Activated CD4-positive, alpha-beta memory T cell treated with anti-CD3 and anti-CD28 coated beads, Interleukin-2, amount 10 ng/mL, durations not matched to agents 7 days and 5 days (primary cell): Measurements from ENCODE around the gene LYZL4. TPM values are rescaled to one million over a fixed set of nuclear protein-coding genes. Genes with fewer than 3 reads are reported as not detected.

ENCODE experiments used
- CTCF ChIA-PET: fragments of 350-600 bp; sonication (Branson Sonifier 250); formaldehyde crosslinking; loops from one replicate; lab custom pipeline; 2021; ENCODE audit warnings: antibody characterized with exemption, inconsistent platforms; lab: Charles Lee
- POLR2A ChIA-PET: fragments of 350-600 bp; sonication (Branson Sonifier 250); formaldehyde crosslinking; loops from one replicate; lab custom pipeline; 2021; ENCODE audit warnings: antibody characterized with exemption; lab: Charles Lee
- DNase-seq: peaks from one replicate; pipeline ENCODE4 v3.0.0-alpha.2; 2020
- H3K27ac Mint-ChIP-seq: one replicate; pipeline ENCODE4 v1.8.0; 2021; ENCODE audit warnings: mild to moderate bottlenecking, mixed read lengths
- H3K27me3 Mint-ChIP-seq: one replicate; pipeline ENCODE4 v1.8.0; 2021; ENCODE audit warnings: mixed read lengths
- H3K36me3 Mint-ChIP-seq: one replicate; pipeline ENCODE4 v1.8.0; 2021; ENCODE audit warnings: low read depth, mixed read lengths
- H3K4me1 Mint-ChIP-seq: one replicate; pipeline ENCODE4 v1.8.0; 2021; ENCODE audit warnings: mixed read lengths
- H3K4me3 Mint-ChIP-seq: one replicate; pipeline ENCODE4 v1.8.0; 2021; ENCODE audit warnings: mild to moderate bottlenecking, mixed read lengths
- H3K9me3 Mint-ChIP-seq: one replicate; pipeline ENCODE4 v1.8.0; 2021; ENCODE audit warnings: mixed read lengths
- total RNA-seq, 2 experiments: library from RNA; stranded (reverse); gene quantifications; one replicate each; pipeline ENCODE4 v1.2.3, GENCODE V29; 2021

LYZL4 gene
- total RNA-seq, 2 experiments from 2014 or later, result not detected

DNA sequence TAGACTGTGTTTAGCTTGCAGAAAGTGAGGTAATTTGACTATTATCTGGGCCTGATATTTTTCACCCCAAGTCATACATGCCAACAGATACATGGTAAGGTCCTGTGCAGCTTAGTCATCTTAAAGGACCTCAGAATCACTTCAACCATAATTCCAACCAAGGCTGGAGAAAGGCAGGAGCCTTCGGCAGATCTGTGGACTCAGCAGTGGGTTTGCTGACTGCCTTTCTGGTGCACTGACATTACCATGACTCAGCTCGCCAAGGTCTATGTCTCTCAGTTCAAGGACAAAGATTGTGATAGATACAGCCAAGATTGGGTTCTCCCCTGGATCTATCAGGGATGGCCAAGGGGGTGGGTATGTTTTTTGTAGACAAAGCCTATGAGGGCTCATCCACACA lies 32.7 kb downstream of the LYZL4 start:
- Mint-ChIP-seq H3K4me1 (no peaks in the 10 kb centered on the region), H3K27me3 (peaks cover 5% of the 10 kb centered on the region), H3K9me3 (no peaks in the 10 kb centered on the region), H3K4me3 (no peak overlapping the region), H3K27ac (no peak overlapping the region), H3K36me3 (no peaks in the 10 kb centered on the region)
- no peak for DNase-seq
- POLR2A ChIA-PET, result no interaction called here
- CTCF ChIA-PET, result interaction anchor here (0.7 kb wide), 1 partner anchor 179 kb away, joined by 4 read pairs; no protein-coding TSS in a partner anchor

DNA sequence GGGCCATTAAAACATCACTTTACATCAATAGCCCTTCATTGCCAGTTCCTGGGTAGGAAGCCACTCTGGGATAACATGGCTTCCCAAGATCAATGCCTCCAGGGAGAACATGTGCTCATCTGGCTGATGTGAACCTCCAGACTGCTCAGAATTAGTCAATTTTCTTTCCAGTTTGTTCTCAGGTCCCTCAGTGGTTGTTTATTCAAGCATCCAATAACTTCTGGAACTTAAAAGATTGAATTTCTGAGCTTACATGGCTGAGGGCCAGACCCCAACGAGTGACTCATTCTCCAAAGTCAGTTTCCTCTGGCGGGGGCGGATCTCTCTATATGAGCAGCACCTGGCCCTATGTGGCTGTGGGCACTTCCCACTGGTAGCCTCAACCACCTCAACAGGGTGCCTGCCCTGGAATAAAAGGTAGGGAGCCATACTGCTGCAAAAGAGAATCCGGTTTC lies 34.0 kb downstream of the LYZL4 start:
- CTCF ChIA-PET, result no interaction called here
- no peaks in the 10 kb centered on the region for H3K36me3 Mint-ChIP-seq
- POLR2A ChIA-PET, result no interaction called here
- no peaks in the 10 kb centered on the region for H3K9me3 Mint-ChIP-seq
- H3K27me3 Mint-ChIP-seq, result peaks cover 7% of the 10 kb centered on the region
- H3K27ac Mint-ChIP-seq, result no peak overlapping the region
- no peak for DNase-seq
- no peak overlapping the region for H3K4me3 Mint-ChIP-seq
- H3K4me1 Mint-ChIP-seq, result no peaks in the 10 kb centered on the region

DNA sequence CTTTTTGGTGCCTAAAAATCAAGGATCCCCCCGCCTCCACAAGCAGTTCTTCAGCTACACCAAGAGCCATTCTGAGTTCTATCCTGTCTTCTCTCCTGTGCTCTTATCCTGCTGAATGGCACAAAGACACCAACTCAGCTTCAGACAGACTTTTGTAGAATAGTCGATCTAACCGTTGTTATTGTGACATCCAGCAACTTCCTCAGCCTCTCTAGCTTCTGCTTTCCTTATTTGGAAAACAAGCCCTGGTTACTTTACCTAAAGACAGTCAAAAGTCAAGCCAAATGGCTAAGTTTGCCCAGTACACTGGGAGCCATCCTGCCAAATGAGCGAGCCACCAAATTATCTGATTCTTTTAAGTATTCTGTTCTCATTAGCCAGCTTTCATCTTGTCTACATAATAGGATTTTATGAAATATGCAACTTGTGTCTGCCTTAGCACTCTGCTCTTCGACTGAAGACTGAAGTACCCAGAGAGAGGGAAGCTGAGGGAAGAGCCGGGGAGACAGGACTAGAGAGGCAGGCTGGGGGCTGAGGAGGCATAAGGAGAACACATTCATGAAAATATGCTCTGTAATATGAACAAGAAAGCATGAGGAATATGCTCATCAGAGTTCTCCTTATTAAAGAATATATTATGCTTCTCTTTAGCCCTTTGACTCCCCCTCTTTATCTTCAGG lies 35.1 kb downstream of the LYZL4 start:
- Mint-ChIP-seq H3K4me3 (no peak overlapping the region), H3K27ac (no peak overlapping the region), H3K4me1 (no peaks in the 10 kb centered on the region), H3K27me3 (peaks cover 7% of the 10 kb centered on the region), H3K36me3 (no peaks in the 10 kb centered on the region), H3K9me3 (no peaks in the 10 kb centered on the region)
- CTCF ChIA-PET, result no interaction called here
- POLR2A ChIA-PET, result no interaction called here
- DNase-seq, result no peak

DNA sequence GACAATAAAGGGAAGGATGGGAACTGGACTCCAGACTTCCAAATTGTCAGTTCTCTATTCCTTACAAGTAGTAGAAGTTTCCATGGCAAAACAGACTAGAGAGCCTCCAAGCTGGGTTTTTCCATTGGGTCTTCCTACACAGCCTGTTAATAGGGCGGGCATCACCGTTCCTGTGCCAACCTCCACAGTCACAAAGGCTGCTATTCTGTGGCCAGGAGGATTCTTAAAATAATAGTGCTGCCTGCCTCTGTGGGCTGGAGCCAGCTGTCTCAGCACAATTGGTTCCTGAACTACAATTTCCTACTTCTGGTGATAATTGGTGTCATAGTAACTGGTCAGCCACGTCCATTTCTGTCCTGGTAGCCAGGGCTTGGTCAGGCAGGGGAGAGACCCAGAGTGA lies 38.6 kb downstream of the LYZL4 start:
- CTCF ChIA-PET, result no interaction called here
- no peak overlapping the region for H3K4me3 Mint-ChIP-seq
- no peak for DNase-seq
- no peaks in the 10 kb centered on the region for H3K36me3 Mint-ChIP-seq
- POLR2A ChIA-PET, result no interaction called here
- no peaks in the 10 kb centered on the region for H3K9me3 Mint-ChIP-seq
- H3K27ac Mint-ChIP-seq, result no peak overlapping the region
- no peaks in the 10 kb centered on the region for H3K4me1 Mint-ChIP-seq
- peaks cover 7% of the 10 kb centered on the region for H3K27me3 Mint-ChIP-seq

DNA sequence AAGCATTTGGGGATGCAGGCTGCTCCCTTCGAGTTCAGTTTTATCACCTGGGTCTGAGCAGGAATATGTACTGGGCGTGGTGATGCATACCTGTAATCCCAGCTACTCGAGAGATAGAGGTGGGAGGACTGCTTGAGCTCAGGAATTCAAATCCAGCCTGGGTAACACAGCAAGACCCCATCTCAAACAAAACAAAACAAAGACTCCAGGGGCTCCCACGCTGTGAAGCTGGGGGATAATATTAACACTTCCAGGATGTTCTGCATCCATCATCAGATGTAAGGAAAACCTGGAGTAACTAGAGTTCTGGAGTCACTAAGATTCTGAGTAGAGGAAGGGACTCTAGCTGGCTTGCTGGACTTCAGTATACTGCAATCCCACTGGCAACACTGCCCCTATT lies 40.6 kb downstream of the LYZL4 start:
- ChIA-PET CTCF (no interaction called here), POLR2A (no interaction called here)
- Mint-ChIP-seq H3K36me3 (no peaks in the 10 kb centered on the region), H3K4me1 (no peaks in the 10 kb centered on the region), H3K9me3 (peaks cover 4% of the 10 kb centered on the region), H3K4me3 (no peak overlapping the region), H3K27me3 (peaks cover 6% of the 10 kb centered on the region), H3K27ac (no peak overlapping the region)
- no peak for DNase-seq

DNA sequence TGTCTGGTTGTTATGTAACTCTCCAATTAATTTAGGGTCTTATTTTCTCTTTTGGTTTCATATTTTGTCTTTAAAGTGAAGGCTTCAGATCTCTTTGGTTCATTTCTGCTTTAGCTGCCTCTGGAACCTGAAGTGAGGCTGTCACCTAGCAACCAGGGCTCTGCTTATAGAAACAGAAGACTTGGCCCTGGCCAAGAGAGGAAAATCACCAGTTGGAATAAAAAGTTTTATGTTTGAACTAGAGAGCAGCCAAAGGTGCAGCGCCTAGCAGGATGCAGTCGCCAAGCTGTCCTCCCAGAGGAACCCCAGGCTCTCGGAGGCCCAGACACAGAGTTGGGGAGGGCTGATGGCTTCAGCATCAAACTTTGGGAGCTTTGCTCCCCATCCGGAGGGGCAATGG lies 41.1 kb downstream of the LYZL4 start:
- Mint-ChIP-seq H3K4me1 (no peaks in the 10 kb centered on the region), H3K27me3 (peaks cover 5% of the 10 kb centered on the region), H3K9me3 (peaks cover 4% of the 10 kb centered on the region), H3K4me3 (no peak overlapping the region), H3K36me3 (no peaks in the 10 kb centered on the region), H3K27ac (no peak overlapping the region)
- no peak for DNase-seq
- CTCF ChIA-PET, result interaction anchor here (1.6 kb wide), 1 partner anchor 14 kb away, joined by 4 read pairs; no protein-coding TSS in a partner anchor
- POLR2A ChIA-PET, result no interaction called here

DNA sequence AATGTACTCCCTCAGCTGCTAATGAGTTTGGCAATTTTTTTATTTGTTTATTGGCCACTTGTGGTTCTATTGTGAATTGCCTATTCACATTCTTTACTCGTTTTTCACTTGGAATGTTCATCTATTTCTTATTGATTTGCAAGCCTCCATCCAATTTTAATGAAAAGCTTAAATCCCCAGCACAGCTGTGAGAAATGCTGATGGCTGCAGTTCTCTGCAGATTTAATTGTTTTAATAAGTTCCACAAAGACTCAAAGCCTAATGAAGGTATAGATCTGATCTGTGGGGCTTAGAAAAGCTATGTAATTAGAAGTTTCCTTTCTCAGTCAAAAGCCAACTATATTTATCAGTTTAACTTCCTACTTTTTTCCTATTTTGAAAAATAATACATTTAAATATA lies 41.5 kb downstream of the LYZL4 start:
- Mint-ChIP-seq H3K4me3 (no peak overlapping the region), H3K27me3 (peaks cover 4% of the 10 kb centered on the region)

DNA sequence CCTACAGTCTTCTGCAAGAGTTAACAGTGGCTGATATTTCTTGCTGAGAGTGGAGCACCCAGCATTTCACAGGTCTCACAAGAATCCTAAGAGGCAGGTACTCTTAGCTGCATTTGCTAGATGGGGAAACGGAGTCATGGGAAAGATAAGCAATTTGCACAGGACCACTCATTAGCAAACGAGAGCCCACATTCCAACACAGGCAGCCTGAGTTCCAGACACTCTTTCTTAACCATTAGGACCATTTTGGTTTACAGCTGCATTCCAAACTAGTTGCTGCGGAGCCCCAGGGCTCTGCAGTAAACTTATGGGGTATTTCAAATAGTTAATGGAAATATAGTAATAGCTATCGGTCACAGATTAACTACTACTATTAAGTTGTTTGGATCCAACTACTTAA lies 42.5 kb downstream of the LYZL4 start:
- no peaks in the 10 kb centered on the region for H3K4me1 Mint-ChIP-seq
- DNase-seq, result no peak
- no peak overlapping the region for H3K4me3 Mint-ChIP-seq
- ChIA-PET CTCF (interaction anchor here (1.6 kb wide), 1 partner anchor 12 kb away, joined by 4 read pairs; no protein-coding TSS in a partner anchor), POLR2A (no interaction called here)
- no peak overlapping the region for H3K27ac Mint-ChIP-seq
- peaks cover 4% of the 10 kb centered on the region for H3K27me3 Mint-ChIP-seq
- peaks cover 4% of the 10 kb centered on the region for H3K9me3 Mint-ChIP-seq
- no peaks in the 10 kb centered on the region for H3K36me3 Mint-ChIP-seq

More for the DNA sequence above, 41.5 kb downstream of the LYZL4 start:
- no peak for DNase-seq
- H3K9me3 Mint-ChIP-seq, result peaks cover 4% of the 10 kb centered on the region
- ChIA-PET POLR2A (no interaction called here), CTCF (interaction anchor here (1.6 kb wide), 1 partner anchor 13 kb away, joined by 4 read pairs; no protein-coding TSS in a partner anchor)
- H3K36me3 Mint-ChIP-seq, result no peaks in the 10 kb centered on the region
- H3K4me1 Mint-ChIP-seq, result no peaks in the 10 kb centered on the region
- no peak overlapping the region for H3K27ac Mint-ChIP-seq

DNA sequence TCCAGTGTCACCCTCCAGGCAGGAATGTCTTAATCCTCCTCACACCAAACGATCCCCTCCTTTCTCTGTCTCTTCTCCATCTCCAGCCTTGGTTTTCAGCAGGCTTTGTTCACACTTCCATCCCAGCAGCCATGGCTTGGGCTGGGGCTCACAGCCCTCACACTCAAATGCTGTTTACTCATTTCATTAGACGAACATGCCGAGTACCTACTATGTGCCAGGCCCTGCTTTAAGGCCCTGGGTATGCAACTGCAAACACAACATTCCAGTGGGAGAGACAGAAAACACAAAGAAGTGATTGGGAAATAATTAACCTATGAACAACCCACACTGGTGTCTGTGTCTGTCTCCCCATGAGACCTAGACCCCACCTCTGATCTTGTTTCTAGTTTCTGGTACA lies 43.9 kb downstream of the LYZL4 start:
- ChIA-PET CTCF (no interaction called here), POLR2A (no interaction called here)
- H3K4me1 Mint-ChIP-seq, result no peaks in the 10 kb centered on the region
- no peak overlapping the region for H3K27ac Mint-ChIP-seq
- H3K4me3 Mint-ChIP-seq, result no peak overlapping the region
- no peak for DNase-seq
- H3K27me3 Mint-ChIP-seq, result peaks cover 7% of the 10 kb centered on the region
- peaks cover 4% of the 10 kb centered on the region for H3K9me3 Mint-ChIP-seq
- H3K36me3 Mint-ChIP-seq, result no peaks in the 10 kb centered on the region

DNA sequence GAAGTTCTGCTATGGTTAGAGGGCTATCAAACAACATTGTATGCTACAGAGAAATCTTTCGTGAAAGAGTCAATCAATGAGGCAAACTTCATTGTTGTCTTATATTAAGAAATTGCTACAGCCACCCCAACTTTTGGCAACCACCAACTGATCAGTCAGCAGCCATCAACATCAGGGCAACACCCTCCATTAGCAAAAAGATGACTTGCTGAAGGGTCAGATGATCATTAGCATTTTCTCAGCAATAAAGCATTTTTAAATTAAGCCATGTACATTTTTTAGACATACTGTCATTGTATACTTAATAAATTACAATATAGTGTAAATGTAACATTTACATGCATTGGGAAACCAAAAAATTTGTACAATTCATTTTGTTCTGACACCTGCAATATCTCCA lies 53.1 kb downstream of the LYZL4 start:
- H3K27ac Mint-ChIP-seq, result no peak overlapping the region
- H3K9me3 Mint-ChIP-seq, result no peaks in the 10 kb centered on the region
- ChIA-PET POLR2A (interaction anchor here (0.7 kb wide), 1 partner anchor 33 kb away, joined by 4 read pairs; no protein-coding TSS in a partner anchor), CTCF (no interaction called here)
- H3K27me3 Mint-ChIP-seq, result peaks cover 8% of the 10 kb centered on the region
- H3K4me1 Mint-ChIP-seq, result no peaks in the 10 kb centered on the region
- H3K4me3 Mint-ChIP-seq, result no peak overlapping the region
- DNase-seq, result no peak
- H3K36me3 Mint-ChIP-seq, result no peaks in the 10 kb centered on the region

DNA sequence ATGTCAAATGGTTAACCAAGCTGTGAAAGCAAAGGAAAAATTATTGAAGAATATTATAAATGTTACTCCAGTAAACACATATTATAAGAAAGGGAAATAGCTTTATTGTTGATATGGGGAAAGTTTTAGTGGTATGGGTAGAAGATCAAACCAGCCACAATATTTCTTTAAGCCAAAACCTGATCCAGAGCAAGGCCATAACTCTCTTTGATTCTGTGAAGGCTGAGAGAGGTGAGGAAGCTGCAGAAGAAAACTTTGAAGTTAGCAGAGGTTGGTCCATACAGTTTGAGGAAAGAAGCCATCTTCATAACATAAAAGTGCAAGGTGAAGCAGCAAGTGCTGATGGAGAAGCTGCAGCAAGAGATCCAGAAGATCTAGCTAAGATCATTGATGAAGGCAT lies 54.8 kb downstream of the LYZL4 start:
- Mint-ChIP-seq H3K27ac (no peak overlapping the region), H3K4me3 (no peak overlapping the region), H3K9me3 (no peaks in the 10 kb centered on the region), H3K4me1 (no peaks in the 10 kb centered on the region), H3K36me3 (no peaks in the 10 kb centered on the region), H3K27me3 (peaks cover 6% of the 10 kb centered on the region)
- no peak for DNase-seq
- POLR2A ChIA-PET, result no interaction called here
- CTCF ChIA-PET, result interaction anchor here (2.0 kb wide), 1 partner anchor 13 kb away, joined by 4 read pairs; no protein-coding TSS in a partner anchor

DNA sequence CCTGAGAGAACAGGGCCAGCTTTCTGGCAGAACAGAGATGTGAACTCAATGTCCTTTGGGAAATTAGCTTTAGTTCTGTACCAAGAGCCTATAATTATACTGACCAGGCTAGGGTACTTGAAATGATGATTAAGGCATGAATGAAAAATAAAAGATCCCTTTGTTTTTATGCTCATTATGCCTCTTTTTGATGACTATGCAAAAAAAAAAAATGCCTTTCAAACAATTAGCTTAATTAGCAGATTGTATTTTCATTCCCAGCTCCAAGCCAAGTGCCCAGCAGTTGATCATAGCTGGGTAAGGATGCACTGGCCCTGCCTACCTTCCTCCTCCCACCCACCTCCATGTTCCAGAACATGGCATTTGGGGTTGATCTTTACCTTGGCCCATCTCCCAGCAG lies 56.8 kb downstream of the LYZL4 start:
- ChIA-PET POLR2A (no interaction called here), CTCF (no interaction called here)
- no peak overlapping the region for H3K27ac Mint-ChIP-seq
- no peak overlapping the region for H3K4me3 Mint-ChIP-seq
- H3K9me3 Mint-ChIP-seq, result no peaks in the 10 kb centered on the region
- no peaks in the 10 kb centered on the region for H3K4me1 Mint-ChIP-seq
- DNase-seq, result no peak
- peaks cover 6% of the 10 kb centered on the region for H3K27me3 Mint-ChIP-seq
- H3K36me3 Mint-ChIP-seq, result no peaks in the 10 kb centered on the region

DNA sequence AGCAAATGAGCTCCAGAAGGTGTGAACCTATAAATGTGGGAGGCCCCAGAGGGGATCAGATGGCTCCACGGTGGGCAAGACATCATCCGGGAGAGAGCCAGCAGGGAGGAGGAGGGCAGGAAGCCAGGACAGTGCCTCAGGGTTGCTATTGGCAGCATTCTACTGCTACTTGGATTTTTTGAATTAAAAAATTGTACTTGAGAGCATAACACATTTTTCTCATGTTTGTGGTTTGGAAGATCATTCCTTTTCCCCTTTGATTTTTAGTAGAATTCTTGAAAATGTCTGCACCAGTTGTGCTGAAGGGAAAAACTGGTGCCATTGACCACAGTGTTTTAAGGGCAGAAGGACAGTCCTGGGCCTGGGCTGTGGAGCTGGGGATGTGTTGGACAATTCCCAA lies 59.2 kb downstream of the LYZL4 start:
- no peak overlapping the region for H3K4me3 Mint-ChIP-seq
- CTCF ChIA-PET, result no interaction called here
- H3K27ac Mint-ChIP-seq, result no peak overlapping the region
- DNase-seq, result no peak
- no peaks in the 10 kb centered on the region for H3K9me3 Mint-ChIP-seq
- H3K36me3 Mint-ChIP-seq, result no peaks in the 10 kb centered on the region
- H3K27me3 Mint-ChIP-seq, result peaks cover 7% of the 10 kb centered on the region
- no peaks in the 10 kb centered on the region for H3K4me1 Mint-ChIP-seq
- POLR2A ChIA-PET, result no interaction called here
